Neuronal stem cell (in vitro differentiated cells): ENCODE measurements around the gene TRIP13.

Experiments
- DNase-seq: peaks from one replicate; pipeline ENCODE4 v3.0.0-alpha.2; 2013; ENCODE audit warnings: low spot score
- H2AFZ ChIP-seq: one replicate; pipeline ENCODE4 v1.6.1; 2013; ENCODE audit warnings: mild to moderate bottlenecking, low read length, inconsistent platforms
- H2AK5ac ChIP-seq: 2 replicates; pipeline ENCODE4 v1.6.1; 2013; ENCODE audit warnings: low read depth, mild to moderate bottlenecking, inconsistent platforms, low read length, moderate library complexity, mixed read lengths
- H2BK120ac ChIP-seq: 2 replicates; pipeline ENCODE4 v1.6.1; 2013; ENCODE audit warnings: low read depth, mild to moderate bottlenecking, inconsistent platforms, low read length, moderate library complexity, mixed read lengths
- H2BK12ac ChIP-seq: one replicate; pipeline ENCODE4 v1.6.1; 2013; ENCODE audit warnings: low read length, inconsistent platforms
- H2BK15ac ChIP-seq: 2 replicates; pipeline ENCODE4 v1.6.1; 2013; ENCODE audit warnings: mild to moderate bottlenecking, low read length, inconsistent platforms, mixed read lengths
- H2BK5ac ChIP-seq: one replicate; pipeline ENCODE4 v1.6.1; 2013; ENCODE audit warnings: inconsistent platforms, mild to moderate bottlenecking, low read length, moderate library complexity
- H3K14ac ChIP-seq: one replicate; pipeline ENCODE4 v1.6.1; 2013; ENCODE audit warnings: low read length, inconsistent platforms
- H3K18ac ChIP-seq: 2 replicates; pipeline ENCODE4 v1.6.1; 2013; ENCODE audit warnings: low read length, inconsistent platforms
- H3K23ac ChIP-seq: 2 replicates; pipeline ENCODE4 v1.6.1; 2013; ENCODE audit warnings: low read depth, mild to moderate bottlenecking, mixed read lengths, low read length, inconsistent platforms; ENCODE audit not compliant: poor library complexity
- H3K27ac ChIP-seq: replicated peaks from 3 replicates; pipeline ENCODE4 v1.5.1; 2013; ENCODE audit warnings: low read length, inconsistent platforms
- H3K27me3 ChIP-seq, 3 experiments: 2 replicates each; pipeline ENCODE4 v1.6.1; 2013; ENCODE audit warnings: low read length in 3 of 3, mild to moderate bottlenecking in 2 of 3, inconsistent platforms in 1 of 3, low read depth in 1 of 3, mixed read lengths in 1 of 3, moderate library complexity in 1 of 3; ENCODE audit not compliant: control insufficient read depth in 3 of 3, insufficient read depth in 3 of 3
- H3K36me3 ChIP-seq, 2 donors: replicated peaks in 1 of 2; 2 replicates each; pipeline ENCODE4 v1.6.1; 2013; ENCODE audit warnings: low read length in 2 of 2; ENCODE audit not compliant: control insufficient read depth in 2 of 2, insufficient read depth in 2 of 2
- H3K4ac ChIP-seq: 2 replicates; pipeline ENCODE4 v1.6.1; 2013; ENCODE audit warnings: inconsistent platforms, mild to moderate bottlenecking, low read length, moderate library complexity
- H3K4me1 ChIP-seq, 2 donors: 1 replicate in 1 of 2; 2 replicates in 1 of 2; pipeline ENCODE4 v1.6.1; 2013; ENCODE audit warnings: low read length in 2 of 2, low read depth in 1 of 2; ENCODE audit not compliant: control insufficient read depth in 2 of 2, insufficient read depth in 1 of 2
- H3K4me2 ChIP-seq: one replicate; pipeline ENCODE4 v1.6.1; 2013; ENCODE audit warnings: mild to moderate bottlenecking, low read length, inconsistent platforms; ENCODE audit not compliant: insufficient read depth, poor library complexity, severe bottlenecking
- H3K4me3 ChIP-seq, 2 donors: 2 replicates each; pipeline ENCODE4 v1.5.1; 2013; ENCODE audit warnings: low read length in 2 of 2, mild to moderate bottlenecking in 2 of 2, inconsistent platforms in 1 of 2, moderate library complexity in 1 of 2
- H3K79me1 ChIP-seq: one replicate; pipeline ENCODE4 v1.6.1; 2013; ENCODE audit warnings: low read depth, mild to moderate bottlenecking, inconsistent platforms, low read length, moderate library complexity
- H3K9ac ChIP-seq: one replicate; pipeline ENCODE4 v1.6.1; 2013; ENCODE audit warnings: mild to moderate bottlenecking, low read depth, low read length, inconsistent platforms; ENCODE audit not compliant: poor library complexity
- H3K9me3 ChIP-seq, 2 donors: replicated peaks in 1 of 2; 2 replicates each; pipeline versions ENCODE3 to v1.6.1; 2013; ENCODE audit warnings: low read length in 2 of 2, mild to moderate bottlenecking in 2 of 2, inconsistent platforms in 1 of 2, low read depth in 1 of 2, mixed read lengths in 1 of 2, moderate library complexity in 1 of 2; ENCODE audit not compliant: control insufficient read depth in 2 of 2, insufficient read depth in 1 of 2
- H4K8ac ChIP-seq: one replicate; pipeline ENCODE4 v1.6.1; 2013; ENCODE audit warnings: low read depth, mild to moderate bottlenecking, inconsistent platforms, low read length, moderate library complexity
- H4K91ac ChIP-seq: one replicate; pipeline ENCODE4 v1.6.1; 2013; ENCODE audit warnings: low read length, low read depth, mild to moderate bottlenecking, inconsistent platforms; ENCODE audit not compliant: poor library complexity
- WGBS, 2 donors: extraction: QIAGEN DNeasy Blood & Tissue Kit; methylation state at CpG; one replicate each; pipeline ENCODE4 v1.1.7; 2013; ENCODE audit warnings: missing lambda C conversion rate in 2 of 2, mixed read lengths in 1 of 2; ENCODE audit not compliant: insufficient read length in 2 of 2, insufficient replicate concordance in 1 of 2; ENCODE audit errors: extremely low coverage in 2 of 2; 5-methylcytosine and 5-hydroxymethylcytosine counted together

The TRIP13 gene

GRCh38 chr5:861442-862366 lies 31.0 kb upstream of the TRIP13 start:
- H2BK5ac ChIP-seq, result peak overlapping the region; percentile 87
- H3K9ac ChIP-seq, result peak overlapping the region; percentile 44
- WGBS, 2 donors, result no CpG with 5 or more reads among the region's 22 CpGs
- H2AK5ac ChIP-seq, result peak overlapping the region; percentile 56
- H3K14ac ChIP-seq, result peak overlapping the region; percentile 71
- H3K36me3 ChIP-seq, result peaks cover 42 to 57% of the 10 kb centered on the region in 2 donors
- peak overlapping the region; percentile 71 for H3K18ac ChIP-seq
- H3K4ac ChIP-seq, result peak overlapping the region; percentile 76
- H3K79me1 ChIP-seq, result peaks cover 13% of the 10 kb centered on the region
- no peak overlapping the region for H3K4me3 ChIP-seq
- no peak overlapping the region for H4K91ac ChIP-seq
- DNase-seq, result no peak
- no peak overlapping the region for H2BK120ac ChIP-seq
- H3K27ac ChIP-seq, result no peak overlapping the region
- peaks cover 0 to 2% of the 10 kb centered on the region in 2 donors for H3K9me3 ChIP-seq
- no peak overlapping the region for H2BK15ac ChIP-seq
- no peak overlapping the region for H4K8ac ChIP-seq
- H3K4me2 ChIP-seq, result no peak overlapping the region
- no peak overlapping the region for H2AFZ ChIP-seq
- H3K23ac ChIP-seq, result peak overlapping the region; percentile 93
- peak overlapping the region; percentile 58 for H2BK12ac ChIP-seq
- peaks cover 0 to 2% (median 0%) of the 10 kb centered on the region in 3 experiments for H3K27me3 ChIP-seq
- H3K4me1 ChIP-seq, result peaks cover 0 to 4% of the 10 kb centered on the region in 2 donors

DNA sequence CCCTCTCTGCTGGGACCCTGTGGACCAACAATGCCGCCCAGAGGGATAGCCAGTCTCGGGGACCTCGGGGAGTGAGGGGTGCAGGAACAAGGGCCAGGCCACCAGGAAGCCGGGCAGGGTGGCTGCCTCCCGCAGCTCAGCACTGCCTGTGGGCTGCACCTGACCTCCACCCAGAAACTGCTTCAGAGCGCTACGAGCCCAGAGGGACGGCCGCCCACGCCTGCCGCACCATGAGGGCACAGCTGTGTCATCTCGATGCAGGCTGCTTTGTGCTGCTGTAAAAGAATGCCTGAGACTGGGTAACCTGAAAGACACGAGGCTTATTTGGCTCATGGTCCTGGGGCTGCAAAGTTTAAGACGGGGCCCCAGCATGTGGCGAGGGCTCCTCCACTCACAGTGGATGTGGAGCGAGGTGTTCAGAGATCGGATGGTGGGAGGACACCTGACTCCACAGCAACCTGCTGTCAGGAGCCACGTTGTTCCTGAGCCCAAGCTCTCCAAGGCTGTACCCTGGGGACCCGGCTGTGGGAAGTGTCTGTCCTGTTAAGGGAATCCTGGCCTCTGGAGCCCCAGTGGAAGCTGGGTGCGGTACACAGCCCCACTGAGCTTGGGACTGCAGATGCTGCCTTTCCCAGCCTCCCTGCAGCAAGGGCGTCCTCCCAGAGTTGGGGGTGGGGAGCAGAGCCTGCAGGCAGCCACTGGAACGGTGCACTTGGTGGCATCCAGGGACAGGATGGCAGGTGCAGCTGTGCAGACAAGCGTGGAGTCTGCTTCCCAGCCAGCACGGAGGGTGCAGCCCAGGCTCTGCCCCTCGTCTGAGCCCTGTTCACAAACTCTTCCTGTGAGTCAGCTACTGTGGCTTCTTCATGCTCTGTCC lies 30.1 kb upstream of the TRIP13 start:
- no peak overlapping the region for H3K4me3 ChIP-seq
- H3K36me3 ChIP-seq, result peaks cover 48 to 66% of the 10 kb centered on the region in 2 donors
- H3K4me2 ChIP-seq, result no peak overlapping the region
- H3K9me3 ChIP-seq, result no peaks in the 10 kb centered on the region
- H3K14ac ChIP-seq, result no peak overlapping the region
- no peak overlapping the region for H4K8ac ChIP-seq
- no peak overlapping the region for H2BK120ac ChIP-seq
- H2AFZ ChIP-seq, result no peak overlapping the region
- WGBS, 2 donors, result no CpG with 5 or more reads among the region's 25 CpGs
- H3K18ac ChIP-seq, result peak overlapping the region; percentile 8
- H3K27me3 ChIP-seq, result no peaks in the 10 kb centered on the region
- peaks cover 0 to 2% of the 10 kb centered on the region in 2 donors for H3K4me1 ChIP-seq
- DNase-seq, result no peak
- peak overlapping the region; percentile 93 for H3K23ac ChIP-seq
- H2AK5ac ChIP-seq, result no peak overlapping the region
- H3K9ac ChIP-seq, result no peak overlapping the region
- H2BK12ac ChIP-seq, result no peak overlapping the region
- H2BK15ac ChIP-seq, result no peak overlapping the region
- peaks cover 13% of the 10 kb centered on the region for H3K79me1 ChIP-seq
- no peak overlapping the region for H4K91ac ChIP-seq
- no peak overlapping the region for H3K27ac ChIP-seq
- H2BK5ac ChIP-seq, result peak overlapping the region; percentile 39
- H3K4ac ChIP-seq, result no peak overlapping the region

DNA sequence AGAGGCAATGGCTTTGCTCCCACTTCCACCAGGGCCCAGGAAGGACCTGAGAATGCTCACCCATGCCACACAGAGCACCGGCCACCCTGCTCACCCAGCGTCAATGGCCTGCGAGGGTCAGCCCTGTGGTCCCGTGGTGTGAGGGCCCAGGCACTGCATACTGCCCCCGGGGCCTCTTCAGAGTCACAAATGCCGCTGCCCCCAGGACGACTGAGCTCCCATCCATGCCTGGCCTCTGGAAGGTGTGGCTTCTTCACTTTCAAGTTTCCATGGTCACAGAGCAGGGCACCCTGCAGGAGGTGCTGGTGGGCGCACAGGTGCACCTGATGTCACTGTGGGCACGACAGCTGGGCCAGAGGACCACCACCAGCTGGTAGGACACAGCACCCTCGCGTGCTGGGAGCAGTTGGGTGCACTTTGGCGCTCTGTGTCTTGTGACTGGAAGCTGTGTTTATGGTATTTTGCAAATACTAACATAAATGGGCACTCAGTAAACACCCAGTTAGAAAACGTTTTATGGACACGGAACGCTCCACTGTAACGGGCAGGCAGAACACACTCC lies 29.4 kb upstream of the TRIP13 start:
- Histone ChIP-seq H3K18ac (no peak overlapping the region), H3K4ac (no peak overlapping the region), H3K9me3 (no peaks in the 10 kb centered on the region), H4K8ac (no peak overlapping the region), H3K4me1 (peaks cover 0 to 2% of the 10 kb centered on the region in 2 donors), H2AK5ac (no peak overlapping the region), H2BK12ac (no peak overlapping the region), H4K91ac (no peak overlapping the region), H3K4me2 (no peak overlapping the region), H3K4me3 (no peak overlapping the region), H3K23ac (peak overlapping the region; percentile 67), H3K36me3 (peaks cover 53 to 74% of the 10 kb centered on the region in 2 donors), H3K79me1 (peaks cover 13% of the 10 kb centered on the region), H3K9ac (no peak overlapping the region), H3K27me3 (no peaks in the 10 kb centered on the region), H2AFZ (no peak overlapping the region), H3K14ac (no peak overlapping the region), H3K27ac (no peak overlapping the region), H2BK5ac (peak overlapping the region; percentile 22), H2BK120ac (no peak overlapping the region), H2BK15ac (no peak overlapping the region)
- WGBS, 2 donors, result no CpG with 5 or more reads among the region's 16 CpGs
- DNase-seq, result no peak
